GM12878 (cell line): Measurements from ENCODE around the gene PSMB5. TPM values are rescaled to one million over a fixed set of nuclear protein-coding genes. Genes with fewer than 3 reads are reported as not detected.

Experiments used
- ATAC-seq: fragments of 200-7000 bp; cut with Tn5 transposase; 3 replicates; pipeline ENCODE4 v1.9.1; 2020; ENCODE audit warnings: mild to moderate bottlenecking, moderate library complexity
- BruUV-seq: library from RNA; stranded (reverse); fragments of 400-500 nt; replicated peaks from 2 replicates; lab custom pipeline; 2021; lab: Mats Ljungman, UMichigan
- CTCF ChIA-PET: fragments of 300-600 bp; sonication (Branson Sonifier 250); formaldehyde crosslinking; extraction: SDS; loops from one replicate; lab custom pipeline; 2021; ENCODE audit warnings: inconsistent platforms; lab: Yijun Ruan, JAX
- POLR2A ChIA-PET: fragments of 350-600 bp; formaldehyde crosslinking; extraction: SDS; loops from one replicate; lab custom pipeline; 2021; ENCODE audit warnings: inconsistent platforms; lab: Charles Lee
- RAD21 ChIA-PET: fragments of 300-600 bp; sonication (Branson Sonifier 250); formaldehyde crosslinking; loops from one replicate; lab custom pipeline; 2023; ENCODE audit warnings: antibody characterized with exemption; ENCODE audit not compliant: unreplicated experiment; lab: Charles Lee
- SMC1A ChIA-PET: fragments of 300-600 bp; sonication (Branson Sonifier 250); formaldehyde crosslinking; loops from one replicate; lab custom pipeline; 2023; ENCODE audit not compliant: unreplicated experiment, uncharacterized antibody; lab: Charles Lee
- DNase-seq: peaks from one replicate; pipeline ENCODE4 v3.0.0-alpha.2; 2011; ENCODE audit warnings: low read depth, low spot score
- FAIRE-seq: peaks from 3 replicates; lab custom pipeline; 2011; peaks lifted over from hg19 to GRCh38; lab: Jason Lieb, UNC
- H2AFZ ChIP-seq: 2 replicates; pipeline ENCODE4 v1.6.0; 2011; ENCODE audit warnings: low read depth, low read length, control low read depth; ENCODE audit not compliant: control insufficient read depth
- H3K27ac ChIP-seq: 2 replicates; pipeline ENCODE4 v1.5.1; 2011; ENCODE audit warnings: control low read depth; ENCODE audit not compliant: control insufficient read depth, insufficient read depth
- H3K27me3 ChIP-seq, 2 experiments: replicated peaks in 1 of 2; 2 replicates each; pipeline versions ENCODE4 v1.6.0 to v1.6.1; 2011; ENCODE audit warnings: low read length in 1 of 2; ENCODE audit not compliant: control insufficient read depth in 2 of 2, insufficient read depth in 2 of 2
- H3K36me3 ChIP-seq, 2 experiments: 2 replicates each; pipeline ENCODE4 v1.5.1; 2011; ENCODE audit warnings: low read length in 1 of 2; ENCODE audit not compliant: control insufficient read depth in 2 of 2, insufficient read depth in 2 of 2
- H3K4me1 ChIP-seq: 2 replicates; pipeline ENCODE4 v1.6.1; 2011; ENCODE audit warnings: mild to moderate bottlenecking, low read length, moderate library complexity, mixed read lengths; ENCODE audit not compliant: control insufficient read depth, insufficient read depth
- H3K4me2 ChIP-seq: 2 replicates; pipeline ENCODE4 v1.6.0; 2011; ENCODE audit warnings: control low read depth; ENCODE audit not compliant: control insufficient read depth, insufficient read depth
- H3K4me3 ChIP-seq: fragments of 200-600 bp; sonication (generic); 2 replicates; pipeline ENCODE4 v1.5.1; 2016
- H3K79me2 ChIP-seq: 2 replicates; pipeline ENCODE4 v1.6.0; 2011; ENCODE audit warnings: low read length; ENCODE audit not compliant: control insufficient read depth, insufficient read depth
- H3K9ac ChIP-seq: 2 replicates; pipeline ENCODE4 v1.8.0; 2011; ENCODE audit warnings: low read length, control low read depth, mixed read lengths; ENCODE audit not compliant: control insufficient read depth, insufficient read depth
- H3K9me3 ChIP-seq: replicated peaks from 3 replicates; pipeline ENCODE4 v1.5.1; 2011; ENCODE audit warnings: mild to moderate bottlenecking, low read length; ENCODE audit not compliant: control insufficient read depth, insufficient read depth
- H4K20me1 ChIP-seq: 2 replicates; pipeline ENCODE4 v1.6.0; 2011; ENCODE audit not compliant: control insufficient read depth, insufficient read depth
- HSF1 ChIP-seq: fragments of 150-350 bp; IDR thresholded peaks from 2 replicates; pipeline ENCODE4 v1.6.1; 2014; ENCODE audit warnings: mild to moderate bottlenecking, low read depth, low read length
- SUZ12 ChIP-seq: fragments of 200-600 bp; sonication (generic); IDR thresholded peaks from one replicate; pipeline ENCODE4 v1.6.1; 2018; ENCODE audit warnings: antibody characterized with exemption, mild to moderate bottlenecking; ENCODE audit not compliant: unreplicated experiment
- WGBS: methylation state at CpG from one replicate; pipeline ENCODE4 v1.1.6; 2016; ENCODE audit warnings: low lambda C conversion rate; ENCODE audit not compliant: insufficient replicate concordance, insufficient coverage; ENCODE audit errors: missing lambda C conversion rate; 5-methylcytosine and 5-hydroxymethylcytosine counted together
- in situ Hi-C: fragments of 300-500 bp; cut with MboI; formaldehyde crosslinking; loops from 9 replicates; pipeline ENCODE4 v1.14.3; 2018; ENCODE audit warnings: mixed read lengths
- intact Hi-C: fragments of 100-400 bp; cut with micrococcal nuclease; formaldehyde crosslinking; loops from one replicate; pipeline ENCODE4 v1.14.2; 2022; ENCODE audit not compliant: unreplicated experiment
- polyA plus RNA-seq, 11 experiments: library from polyadenylated mRNA; depleted of rRNA in 4 of 11; unstranded in 6 of 11; stranded (reverse) in 5 of 11; fragments of >200 nt; fragmentation: Nextera tagmentation in 4 of 11; fragmentation: Illumina TruSeq in 1 of 11; extraction: Ambion mirVana in 4 of 11; extraction: Trizol in 1 of 11; gene quantifications; 1 replicate in 1 of 11; 2 replicates in 10 of 11; pipeline versions ENCODE4 v1.2.1 to v1.2.3, GENCODE V29; 2011 to 2016; ENCODE audit warnings: inconsistent platforms in 2 of 11, missing spikeins in 2 of 11, low read depth in 1 of 11
- total RNA-seq, 4 experiments: library from RNA; depleted of rRNA in 3 of 4; stranded (reverse); fragments of >200 nt in 3 of 4; fragmentation: Illumina TruSeq in 1 of 4; extraction: Trizol in 1 of 4; gene quantifications; 2 replicates each; pipeline versions ENCODE4 v1.2.1 to v1.2.3, GENCODE V29; 2013 to 2021

Gene PSMB5
- total and polyA plus RNA-seq, 10 of the 15 experiments (the other 5 are each of a cell fraction or from before 2014, with no cell fraction given): 84.5 to 802 (median 144) TPM

- Histone ChIP-seq H3K9me3 (no peaks in the 10 kb centered on the region), H3K4me3 (peak overlapping the region; percentile 63; the same call in 1 of the 2 replicates), H3K27ac (no peak overlapping the region), H3K4me2 (peak overlapping the region; percentile 73), H3K4me1 (no peaks in the 10 kb centered on the region; the same call in 1 of the 2 replicates), H3K79me2 (no peaks in the 10 kb centered on the region), H2AFZ (peak overlapping the region; percentile 57), H3K27me3 (peaks cover 4 to 13% of the 10 kb centered on the region in 2 experiments), H4K20me1 (no peaks in the 10 kb centered on the region), H3K36me3 (no peaks in the 10 kb centered on the region), H3K9ac (peak overlapping the region; percentile 25; the same call in 1 of the 2 replicates)
- TF ChIP-seq HSF1 (no peak), SUZ12 (peak; percentile 29)
- no peak for ATAC-seq
- intact Hi-C loops (loop anchor here (2.0 to 10.0 kb wide), 2 partner anchors 53 to 597 kb away; partner anchors contain the start of gene PRMT5), in situ Hi-C loops (loop anchor here (5.0 kb wide), 1 partner anchor 410 kb away; no protein-coding TSS in a partner anchor)
- ChIA-PET SMC1A (interaction anchor here (0.6 to 5.1 kb wide), 7 partner anchors 9 to 256 kb away, joined by 3 to 39 read pairs (median 9); partner anchors contain the start of gene PRMT5), CTCF (interaction anchor here (1.3 to 25.0 kb wide), 9 partner anchors 10 to 411 kb away, joined by 3 to 853 read pairs (median 73); partner anchors contain the start of genes CDH24, HOMEZ and PRMT5), POLR2A (interaction anchor here (1.0 kb wide), 1 partner anchor 18 kb away, joined by 3 read pairs; no protein-coding TSS in a partner anchor), RAD21 (interaction anchor here (0.9 to 9.1 kb wide), 4 partner anchors 9 to 114 kb away, joined by 3 to 224 read pairs (median 18); partner anchors contain the start of genes C14orf119, CDH24 and PRMT5)
- BruUV-seq: no TSS peak
- no peak for DNase-seq
- no peak for FAIRE-seq
- WGBS: 13% methylated on average over 48 of the region's 51 CpGs
Observed at GRCh38 chr14:22981876-22982476, 52.7 kb downstream of the PSMB5 start.
